ENCODE results near the gene ATP6V0C.
"Not testable (repeated sequence)": the region's sequence is repeated elsewhere in the genome, so short reads cannot be mapped to it uniquely, and the experiment has no call there.

The ATP6V0C gene

GRCh38 chr16:2531696-2532493, 18.1 kb downstream of the ATP6V0C start:
- peaks cover 19% of the 10 kb centered on the region for H3K36me3 ChIP-seq (ENCODE audit: control insufficient read depth, low read length)

DNA sequence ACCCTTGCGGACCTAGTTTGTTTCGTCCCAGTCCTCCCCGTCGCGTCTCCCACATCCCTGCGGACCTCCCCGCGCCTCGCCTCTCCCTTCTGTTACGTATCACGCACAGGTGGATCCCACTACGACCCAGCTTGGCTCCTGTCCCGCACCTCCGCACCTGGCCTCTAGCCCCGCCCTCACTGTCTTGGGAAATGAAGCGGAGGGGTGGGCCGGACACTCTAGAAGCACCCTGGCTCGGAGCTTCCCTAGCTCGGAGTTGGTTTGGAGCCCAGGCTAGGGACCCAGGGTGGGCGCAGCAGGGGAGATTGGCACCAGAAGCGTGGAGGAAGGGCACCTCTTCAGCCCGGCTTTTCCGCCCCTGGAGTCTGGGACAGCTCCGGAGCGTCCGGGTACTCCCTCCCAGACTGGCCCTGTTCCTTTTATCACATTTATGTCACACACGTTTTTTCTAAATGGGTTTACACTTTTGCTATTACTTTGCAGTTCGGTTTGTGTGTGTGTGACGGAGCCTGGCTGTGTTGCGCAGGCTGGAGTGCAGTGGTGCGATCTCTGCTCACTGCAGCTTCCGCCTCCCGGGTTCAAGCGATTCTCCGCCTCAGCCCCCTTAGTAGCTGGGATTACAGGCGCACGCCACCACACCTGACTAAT, 18.9 kb downstream of the ATP6V0C start:
- H3K9me2 ChIP-seq (replicated peaks; ENCODE audit: control insufficient read depth, low read length): no peaks in the 10 kb centered on the region
- no peak for TF ChIP-seq EZH2phosphoT487 (IDR thresholded peaks at IDR 0.05; ENCODE audit: borderline replicate concordance, low read length)
- TF ChIP-seq, protein P1, sequence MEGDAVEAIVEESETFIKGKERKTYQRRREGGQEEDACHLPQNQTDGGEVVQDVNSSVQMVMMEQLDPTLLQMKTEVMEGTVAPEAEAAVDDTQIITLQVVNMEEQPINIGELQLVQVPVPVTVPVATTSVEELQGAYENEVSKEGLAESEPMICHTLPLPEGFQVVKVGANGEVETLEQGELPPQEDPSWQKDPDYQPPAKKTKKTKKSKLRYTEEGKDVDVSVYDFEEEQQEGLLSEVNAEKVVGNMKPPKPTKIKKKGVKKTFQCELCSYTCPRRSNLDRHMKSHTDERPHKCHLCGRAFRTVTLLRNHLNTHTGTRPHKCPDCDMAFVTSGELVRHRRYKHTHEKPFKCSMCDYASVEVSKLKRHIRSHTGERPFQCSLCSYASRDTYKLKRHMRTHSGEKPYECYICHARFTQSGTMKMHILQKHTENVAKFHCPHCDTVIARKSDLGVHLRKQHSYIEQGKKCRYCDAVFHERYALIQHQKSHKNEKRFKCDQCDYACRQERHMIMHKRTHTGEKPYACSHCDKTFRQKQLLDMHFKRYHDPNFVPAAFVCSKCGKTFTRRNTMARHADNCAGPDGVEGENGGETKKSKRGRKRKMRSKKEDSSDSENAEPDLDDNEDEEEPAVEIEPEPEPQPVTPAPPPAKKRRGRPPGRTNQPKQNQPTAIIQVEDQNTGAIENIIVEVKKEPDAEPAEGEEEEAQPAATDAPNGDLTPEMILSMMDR (IDR thresholded peaks at IDR 0.05; ENCODE audit: low read depth, low read length, poor library complexity, severe bottlenecking): no peak
- H3K79me2 ChIP-seq (ENCODE audit: control insufficient read depth, low read length): no peaks in the 10 kb centered on the region
- H3K4me2 ChIP-seq (ENCODE audit: low read length): peak overlapping the region; percentile 86
- peak overlapping the region; percentile 77 for H3K27ac ChIP-seq (ENCODE audit: low read depth, low read length)
- H3K27me3 ChIP-seq (ENCODE audit: control insufficient read depth, low read length): no peaks in the 10 kb centered on the region
- peaks cover 6% of the 10 kb centered on the region for H3F3A ChIP-seq (ENCODE audit: control insufficient read depth, insufficient read depth)
- peaks cover 24% of the 10 kb centered on the region for H3K4me1 ChIP-seq (ENCODE audit: control insufficient read depth, low read length)
- peaks cover 18% of the 10 kb centered on the region for H3K36me3 ChIP-seq (ENCODE audit: control insufficient read depth, low read length)
- peak overlapping the region; percentile 76 for H3K4me3 ChIP-seq (ENCODE audit: low read length)
- H3K9me3 ChIP-seq (ENCODE audit: control insufficient read depth, insufficient read depth, low read length): no peaks in the 10 kb centered on the region
- no peaks in the 10 kb centered on the region for H4K20me1 ChIP-seq (ENCODE audit: control insufficient read depth, insufficient read depth, low read depth, low read length)

More at GRCh38 chr16:2531696-2532493, 18.1 kb downstream of the ATP6V0C start:
- Histone ChIP-seq H3K9me3 (ENCODE audit: control insufficient read depth, insufficient read depth, low read length) (no peaks in the 10 kb centered on the region), H3K4me1 (ENCODE audit: control insufficient read depth, low read length) (peaks cover 24% of the 10 kb centered on the region), H4K20me1 (ENCODE audit: control insufficient read depth, insufficient read depth, low read depth, low read length) (no peaks in the 10 kb centered on the region), H3F3A (ENCODE audit: control insufficient read depth, insufficient read depth) (peaks cover 6% of the 10 kb centered on the region), H3K27me3 (ENCODE audit: control insufficient read depth, low read length) (no peaks in the 10 kb centered on the region), H3K4me3 (ENCODE audit: low read length) (peak overlapping the region; percentile 76), H3K9me2 (replicated peaks; ENCODE audit: control insufficient read depth, low read length) (no peaks in the 10 kb centered on the region), H3K27ac (ENCODE audit: low read depth, low read length) (peak overlapping the region; percentile 77), H3K79me2 (ENCODE audit: control insufficient read depth, low read length) (no peaks in the 10 kb centered on the region), H3K4me2 (ENCODE audit: low read length) (peak overlapping the region; percentile 86)
- TF ChIP-seq, protein P1 (IDR thresholded peaks at IDR 0.05; ENCODE audit: low read depth, low read length, poor library complexity, severe bottlenecking): no peak
- no peak for TF ChIP-seq EZH2phosphoT487 (IDR thresholded peaks at IDR 0.05; ENCODE audit: borderline replicate concordance, low read length)

DNA sequence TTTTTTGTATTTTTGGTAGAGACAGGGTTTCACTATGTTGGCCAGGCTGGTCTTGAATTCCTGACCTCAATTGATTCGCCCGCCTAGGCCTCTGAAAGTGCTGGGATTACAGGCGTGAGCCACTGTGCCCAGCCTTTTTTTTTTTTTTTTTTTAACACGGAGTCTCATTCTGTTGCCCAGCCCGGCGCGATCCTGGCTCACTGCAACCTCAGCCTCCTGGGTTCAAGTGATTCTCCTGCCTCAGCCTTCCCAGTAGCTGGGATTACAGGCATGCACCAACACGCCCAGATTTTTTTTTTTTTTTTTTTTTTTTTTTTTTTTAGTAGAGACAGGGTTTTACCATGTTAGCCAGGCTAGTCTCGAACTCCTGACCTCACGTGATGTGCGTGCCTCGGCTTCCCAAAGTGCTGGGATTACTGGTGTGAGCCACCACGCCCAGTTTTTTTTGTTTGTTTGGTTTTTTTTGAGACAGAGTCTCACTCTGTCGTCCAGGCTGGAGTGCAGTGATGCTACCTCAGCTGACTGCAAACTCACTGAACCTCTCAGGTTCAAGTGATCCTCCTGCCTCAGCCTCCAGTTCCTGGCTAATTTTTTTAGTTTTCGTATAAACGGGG, 19.5 kb downstream of the ATP6V0C start:
- Histone ChIP-seq H3K27ac (ENCODE audit: low read depth, low read length) (peak overlapping the region; percentile 77), H3K4me1 (ENCODE audit: control insufficient read depth, low read length) (peaks cover 24% of the 10 kb centered on the region), H3K36me3 (ENCODE audit: control insufficient read depth, low read length) (peaks cover 12% of the 10 kb centered on the region), H3K4me3 (ENCODE audit: low read length) (peak overlapping the region; percentile 76), H3K4me2 (ENCODE audit: low read length) (peak overlapping the region; percentile 86)
- not testable (repeated sequence) for H4K20me1 ChIP-seq (ENCODE audit: control insufficient read depth, insufficient read depth, low read depth, low read length); H3K27me3 ChIP-seq (ENCODE audit: control insufficient read depth, low read length); H3F3A ChIP-seq (ENCODE audit: control insufficient read depth, insufficient read depth); H3K9me2 ChIP-seq (replicated peaks; ENCODE audit: control insufficient read depth, low read length); H3K9me3 ChIP-seq (ENCODE audit: control insufficient read depth, insufficient read depth, low read length); H3K79me2 ChIP-seq (ENCODE audit: control insufficient read depth, low read length)

Measured in DOHH2 (cell line).